ENCODE results near the gene DGKK. TPM values are rescaled to one million over a fixed set of nuclear protein-coding genes. Genes with fewer than 3 reads are reported as not detected.

The DGKK gene
- total RNA-seq, 1 experiment from 2014 or later, result 1.6 TPM

- Histone ChIP-seq H3K18ac (ENCODE audit: insufficient read length, low read depth, low read length) (no peak overlapping the region), H2BK12ac (ENCODE audit: insufficient read length, low read depth, low read length) (no peak overlapping the region), H4K91ac (ENCODE audit: insufficient read length, low read depth, low read length) (no peak overlapping the region), H3K79me2 (ENCODE audit: insufficient read depth, low read length) (no peaks in the 10 kb centered on the region), H3K79me1 (ENCODE audit: insufficient read depth, low read depth, low read length, poor library complexity, severe bottlenecking) (no peaks in the 10 kb centered on the region), H3K4me1 (ENCODE audit: insufficient read depth, low read length) (no peaks in the 10 kb centered on the region), H4K8ac (replicated peaks; ENCODE audit: insufficient read length, low read depth, low read length) (no peak overlapping the region), H3K23ac (ENCODE audit: insufficient read length, low read depth, low read length) (no peak overlapping the region), H2AK5ac (ENCODE audit: insufficient read length, low read length) (no peak overlapping the region), H3K27me3 (ENCODE audit: insufficient read depth, low read length) (no peaks in the 10 kb centered on the region), H4K5ac (ENCODE audit: insufficient read length, low read depth, low read length) (no peak overlapping the region), H2BK5ac (ENCODE audit: insufficient read length, low read length) (no peak overlapping the region), H3K56ac (ENCODE audit: insufficient read length, low read depth, low read length) (no peak overlapping the region), H2AFZ (ENCODE audit: low read length) (no peak overlapping the region), H3K14ac (ENCODE audit: insufficient read depth, low read length) (no peak overlapping the region), H3K9ac (ENCODE audit: extremely low read depth, insufficient read length, low read length) (no peak overlapping the region), H3K27ac (ENCODE audit: insufficient read length, low read depth, low read length) (no peak overlapping the region), H2BK120ac (ENCODE audit: low read depth, low read length, poor library complexity, severe bottlenecking) (no peak overlapping the region), H3K4me2 (ENCODE audit: insufficient read depth, insufficient read length, low read length) (no peak overlapping the region), H3K4ac (ENCODE audit: low read depth, low read length) (no peak overlapping the region), H2BK15ac (ENCODE audit: low read depth, low read length) (no peak overlapping the region), H3K23me2 (ENCODE audit: insufficient read length, low read depth, low read length, poor library complexity, severe bottlenecking) (no peaks in the 10 kb centered on the region), H4K20me1 (ENCODE audit: control insufficient read depth, insufficient read depth, insufficient read length) (no peaks in the 10 kb centered on the region), H3K9me3 (ENCODE audit: control insufficient read depth, low read depth, low read length) (no peaks in the 10 kb centered on the region), H2BK20ac (ENCODE audit: low read depth, low read length, poor library complexity, severe bottlenecking) (no peak overlapping the region), H3T11ph (ENCODE audit: low read length) (no peak overlapping the region)
- Mint-ChIP-seq H3K27ac (no peak overlapping the region), H3K36me3 (ENCODE audit: insufficient read depth in 1 of 3, low read depth in 3 of 3) (peaks cover 0 to 1% (median 0%) of the 10 kb centered on the region in 3 experiments; a peak in 4 of 7 replicates), H3K9me3 (peaks cover 49 to 66% of the 10 kb centered on the region in 2 experiments), H3K27me3 (ENCODE audit: low read depth) (no peaks in the 10 kb centered on the region; the same call in 1 of the 2 replicates), H3K4me3 (no peak overlapping the region), H3K4me1 (peaks cover 0 to 4% of the 10 kb centered on the region in 2 experiments; a peak in 2 of 4 replicates)
- DNase-seq, result no peak
- TF ChIP-seq CTCF (conservative IDR thresholded peaks at IDR 0.05), result no peak
These were observed 126.7 kb downstream of the DGKK start for GRCh38 chrX:50343917-50344316.
